Activated CD8-positive, alpha-beta T cell treated with anti-CD3 and anti-CD28 coated beads, Interleukin-2, amount 10 ng/mL, durations not matched to agents 7 days and 5 days (primary cell): Measurements from ENCODE around the gene ANKRD53. TPM values are rescaled to one million over a fixed set of nuclear protein-coding genes. Genes with fewer than 3 reads are reported as not detected.

Source experiments
- ATAC-seq: fragments of 150-1000 bp; cut with Tn5 transposase; one replicate; pipeline ENCODE4 v1.10.0; 2021; ENCODE audit warnings: moderate library complexity
- CTCF ChIA-PET: fragments of 350-600 bp; sonication (Branson Sonifier 250); formaldehyde crosslinking; loops from one replicate; lab custom pipeline; 2021; ENCODE audit warnings: antibody characterized with exemption; lab: Charles Lee
- POLR2A ChIA-PET: fragments of 350-600 bp; sonication (Branson Sonifier 250); formaldehyde crosslinking; loops from one replicate; lab custom pipeline; 2021; ENCODE audit warnings: antibody characterized with exemption; lab: Charles Lee
- DNase-seq: peaks from one replicate; pipeline ENCODE4 v3.0.0-alpha.2; 2020
- H3K27ac Mint-ChIP-seq: one replicate; pipeline ENCODE4 v1.8.0; 2021; ENCODE audit warnings: mild to moderate bottlenecking, mixed read lengths
- H3K27me3 Mint-ChIP-seq: one replicate; pipeline ENCODE4 v1.8.0; 2021; ENCODE audit warnings: low read depth, mixed read lengths
- H3K36me3 Mint-ChIP-seq: one replicate; pipeline ENCODE4 v1.8.0; 2021; ENCODE audit warnings: low read depth, mixed read lengths
- H3K4me1 Mint-ChIP-seq: one replicate; pipeline ENCODE4 v1.8.0; 2021; ENCODE audit warnings: low read depth, mixed read lengths
- H3K4me3 Mint-ChIP-seq: one replicate; pipeline ENCODE4 v1.8.0; 2021; ENCODE audit warnings: mild to moderate bottlenecking, mixed read lengths
- H3K9me3 Mint-ChIP-seq: one replicate; pipeline ENCODE4 v1.8.0; 2022; ENCODE audit warnings: mixed read lengths; ENCODE audit not compliant: insufficient read depth
- total RNA-seq, 2 experiments: library from RNA; stranded (reverse); gene quantifications; one replicate each; pipeline ENCODE4 v1.2.3, GENCODE V29; 2021

Gene ANKRD53
- total RNA-seq, 2 experiments from 2014 or later = not detected

DNA sequence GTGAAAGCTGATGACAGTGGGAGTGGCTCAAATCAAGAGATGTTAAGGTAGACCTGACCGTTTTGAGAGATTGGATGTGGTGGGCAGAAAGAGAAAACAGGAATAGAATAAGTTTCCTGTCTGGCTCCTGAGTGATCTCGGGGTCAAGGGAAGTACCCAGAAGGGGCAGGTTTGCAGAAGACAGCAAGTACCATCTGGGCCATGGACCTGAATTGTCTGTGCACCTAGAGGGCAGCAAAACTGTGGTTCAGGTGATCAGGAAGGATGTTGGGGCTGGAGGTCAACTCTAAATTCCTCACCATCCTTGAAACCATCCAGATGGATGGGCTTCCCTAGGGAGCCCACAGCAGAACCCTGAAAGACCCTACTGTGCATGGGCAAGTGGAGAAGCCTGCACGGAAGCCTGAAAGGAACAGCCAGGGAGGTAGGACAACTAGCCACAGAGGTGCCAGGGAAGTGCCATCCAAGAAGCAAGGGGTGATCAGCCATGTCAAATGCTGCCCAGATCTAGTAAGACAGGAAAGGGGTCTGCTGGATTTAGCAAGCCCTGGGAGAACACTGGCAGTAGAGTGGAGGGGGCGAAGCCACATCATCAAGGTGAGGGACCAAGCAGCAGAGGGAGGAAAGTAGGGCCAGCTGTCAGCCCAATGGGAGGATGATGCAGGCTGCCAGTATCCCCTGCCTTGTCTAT, 8.2 kb downstream of the ANKRD53 start:
- no peak overlapping the region for H3K4me3 Mint-ChIP-seq
- no peaks in the 10 kb centered on the region for H3K9me3 Mint-ChIP-seq
- H3K27ac Mint-ChIP-seq = no peak overlapping the region
- ChIA-PET CTCF (interaction anchor here (2.4 to 5.4 kb wide), 3 partner anchors 14 to 84 kb away, joined by 9 to 60 read pairs (median 33); no protein-coding TSS in a partner anchor), POLR2A (no interaction called here)
- H3K4me1 Mint-ChIP-seq = peaks cover 26% of the 10 kb centered on the region
- no peaks in the 10 kb centered on the region for H3K27me3 Mint-ChIP-seq
- DNase-seq (no peak), ATAC-seq (no peak)
- H3K36me3 Mint-ChIP-seq = peaks cover 47% of the 10 kb centered on the region

DNA sequence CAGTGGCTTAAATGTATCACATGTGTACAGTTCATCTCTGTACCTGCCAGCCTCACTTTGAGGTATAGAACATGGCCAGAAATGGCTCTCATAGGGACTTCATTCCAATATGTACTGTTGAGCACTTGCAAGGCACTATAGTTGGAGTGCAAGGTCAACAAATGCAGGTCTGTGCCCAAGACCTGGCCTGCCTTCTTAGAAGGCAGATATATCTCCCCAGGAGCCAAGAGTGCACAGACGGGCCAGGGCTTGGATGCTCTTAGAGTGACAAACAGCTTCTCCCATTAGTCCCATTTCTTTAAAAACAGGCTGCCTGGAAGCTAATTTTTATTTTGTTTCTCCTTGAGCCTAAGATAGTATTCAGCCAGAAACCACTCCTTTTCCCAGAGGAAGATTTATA, 9.0 kb downstream of the ANKRD53 start:
- Mint-ChIP-seq H3K9me3 (no peaks in the 10 kb centered on the region), H3K27ac (no peak overlapping the region), H3K27me3 (no peaks in the 10 kb centered on the region), H3K36me3 (peaks cover 50% of the 10 kb centered on the region), H3K4me1 (peaks cover 28% of the 10 kb centered on the region), H3K4me3 (no peak overlapping the region)
- ATAC-seq (no peak), DNase-seq (no peak)
- CTCF ChIA-PET = interaction anchor here (5.4 kb wide), 1 partner anchor 22 kb away, joined by 60 read pairs; no protein-coding TSS in a partner anchor
- POLR2A ChIA-PET = no interaction called here

DNA sequence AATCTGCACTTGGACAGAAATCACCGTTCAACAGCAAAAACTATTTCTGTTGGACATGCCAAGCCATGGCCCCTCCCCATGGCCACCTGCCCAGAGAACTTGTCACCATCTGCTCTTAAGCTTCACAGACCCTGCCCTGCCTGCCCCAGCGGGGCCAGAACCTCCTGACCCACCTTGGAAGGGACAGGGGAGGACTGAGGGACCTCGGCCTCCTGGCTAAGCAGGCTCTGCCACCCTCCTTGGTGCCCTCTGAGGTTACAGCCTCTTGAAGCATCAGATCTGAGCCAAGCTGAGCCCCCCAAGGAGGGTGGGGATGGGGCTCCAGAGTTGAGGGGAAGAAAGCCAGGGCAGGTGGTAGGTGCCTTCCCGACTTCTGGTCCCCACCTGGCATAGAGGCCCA, 9.7 kb downstream of the ANKRD53 start:
- Mint-ChIP-seq H3K27me3 (no peaks in the 10 kb centered on the region), H3K9me3 (no peaks in the 10 kb centered on the region), H3K4me1 (peaks cover 33% of the 10 kb centered on the region), H3K4me3 (no peak overlapping the region), H3K36me3 (peaks cover 50% of the 10 kb centered on the region), H3K27ac (no peak overlapping the region)
- ChIA-PET POLR2A (no interaction called here), CTCF (no interaction called here)
- ATAC-seq (no peak), DNase-seq (no peak)

DNA sequence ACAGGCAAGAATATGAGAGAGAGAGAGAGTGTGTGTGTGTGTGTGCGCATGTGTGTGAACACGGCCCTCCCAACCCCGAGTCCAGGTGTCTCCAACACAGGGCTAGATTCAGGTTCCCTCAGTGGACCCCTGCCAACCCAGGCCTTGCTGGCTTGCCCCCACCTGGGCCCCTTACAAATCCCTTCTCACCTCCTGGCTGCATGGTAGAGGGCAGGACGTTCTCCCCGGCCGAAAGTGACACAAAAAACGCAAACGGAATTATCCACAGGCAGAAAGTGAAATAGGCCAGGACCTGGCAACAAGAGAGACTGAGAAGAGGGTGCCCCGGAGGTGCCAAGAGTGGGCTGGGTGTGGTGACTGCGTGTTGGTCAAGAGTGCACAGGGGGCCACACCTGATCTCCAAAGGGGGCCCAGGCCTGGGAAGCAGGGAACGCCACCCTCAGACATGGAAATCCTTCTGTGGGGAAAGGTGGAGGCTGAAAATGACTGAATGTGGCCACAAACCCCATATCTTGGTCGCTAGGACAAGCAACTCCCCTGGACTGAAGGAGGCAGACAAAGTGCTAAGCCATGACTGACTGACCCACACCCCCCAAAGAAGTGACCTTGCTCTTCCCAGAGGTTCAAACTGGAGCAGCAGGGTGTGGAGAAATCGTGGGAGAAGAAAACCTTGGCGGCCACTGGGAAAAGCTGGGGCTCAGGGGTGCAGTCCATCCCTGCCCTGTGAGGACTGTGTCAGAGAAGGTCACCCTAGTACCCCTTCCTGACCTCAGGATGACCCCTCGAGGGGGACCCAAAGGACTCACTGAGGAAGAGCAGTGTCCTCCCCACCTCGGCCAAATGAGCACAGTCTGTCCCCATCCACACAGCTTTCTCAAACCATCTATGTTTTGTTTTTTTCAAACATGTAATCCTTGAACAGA, 10.6 kb downstream of the ANKRD53 start:
- H3K36me3 Mint-ChIP-seq = peaks cover 54% of the 10 kb centered on the region
- peaks cover 41% of the 10 kb centered on the region for H3K4me1 Mint-ChIP-seq

DNA sequence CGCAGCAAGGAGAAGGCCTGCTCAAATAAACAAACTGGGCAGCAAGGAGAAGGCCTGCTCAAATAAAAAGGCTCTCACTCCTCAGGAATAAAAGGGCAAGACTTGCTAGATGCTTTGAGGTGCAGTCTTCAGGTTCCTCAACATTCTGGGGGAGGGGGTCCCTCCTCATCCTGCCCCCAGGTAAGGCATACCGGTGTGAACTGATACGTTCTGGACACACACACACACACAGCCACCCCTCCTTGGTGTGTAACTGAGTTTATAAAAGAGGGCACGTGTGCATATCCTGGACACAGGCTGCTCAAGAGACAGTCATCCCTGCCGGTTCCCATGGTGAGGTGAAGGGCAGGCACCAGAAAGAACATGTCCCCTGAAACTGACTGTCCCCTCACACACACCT, 11.8 kb downstream of the ANKRD53 start:
- H3K27ac Mint-ChIP-seq = no peak overlapping the region
- no peaks in the 10 kb centered on the region for H3K9me3 Mint-ChIP-seq
- H3K36me3 Mint-ChIP-seq = peaks cover 56% of the 10 kb centered on the region
- ChIA-PET POLR2A (no interaction called here), CTCF (interaction anchor here (0.9 to 2.6 kb wide), 2 partner anchors 24 to 26 kb away, joined by 3 to 8 read pairs; no protein-coding TSS in a partner anchor)
- H3K27me3 Mint-ChIP-seq = no peaks in the 10 kb centered on the region
- H3K4me1 Mint-ChIP-seq = peaks cover 34% of the 10 kb centered on the region
- ATAC-seq = no peak
- H3K4me3 Mint-ChIP-seq = no peak overlapping the region
- peak; percentile 13 for DNase-seq

More for the DNA sequence above, 10.6 kb downstream of the ANKRD53 start:
- ChIA-PET POLR2A (no interaction called here), CTCF (interaction anchor here (2.6 kb wide), 1 partner anchor 23 kb away, joined by 8 read pairs; no protein-coding TSS in a partner anchor)
- Mint-ChIP-seq H3K27me3 (no peaks in the 10 kb centered on the region), H3K9me3 (no peaks in the 10 kb centered on the region), H3K27ac (no peak overlapping the region), H3K4me3 (no peak overlapping the region)
- DNase-seq = no peak
- ATAC-seq = no peak

DNA sequence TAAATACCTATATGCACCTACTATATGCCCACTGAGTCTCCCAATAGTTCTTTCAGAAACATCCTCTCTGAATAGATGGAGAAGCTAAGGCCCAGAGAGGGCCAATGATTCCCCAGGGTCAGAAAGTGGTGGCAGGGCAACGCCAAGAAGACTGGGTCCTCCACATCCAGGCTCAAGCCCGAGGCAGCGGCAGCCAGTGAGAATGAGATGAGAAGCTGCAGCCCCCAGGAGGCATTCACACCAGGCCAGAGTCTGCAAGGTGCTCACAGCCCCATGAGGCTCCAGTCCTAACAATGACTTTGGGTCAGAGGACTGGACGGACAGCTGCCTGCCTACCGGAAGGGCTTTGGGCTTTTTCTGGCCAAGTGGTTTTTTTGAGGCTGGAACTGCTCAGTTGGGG, 12.7 kb downstream of the ANKRD53 start:
- H3K27me3 Mint-ChIP-seq = no peaks in the 10 kb centered on the region
- H3K36me3 Mint-ChIP-seq = peaks cover 51% of the 10 kb centered on the region
- CTCF ChIA-PET = interaction anchor here (0.6 to 2.6 kb wide), 3 partner anchors 10 to 753 kb away, joined by 3 to 8 read pairs (median 4); no protein-coding TSS in a partner anchor
- ATAC-seq (no peak), DNase-seq (peak; percentile 18)
- peaks cover 33% of the 10 kb centered on the region for H3K4me1 Mint-ChIP-seq
- no peaks in the 10 kb centered on the region for H3K9me3 Mint-ChIP-seq
- H3K27ac Mint-ChIP-seq = no peak overlapping the region
- POLR2A ChIA-PET = no interaction called here
- no peak overlapping the region for H3K4me3 Mint-ChIP-seq

DNA sequence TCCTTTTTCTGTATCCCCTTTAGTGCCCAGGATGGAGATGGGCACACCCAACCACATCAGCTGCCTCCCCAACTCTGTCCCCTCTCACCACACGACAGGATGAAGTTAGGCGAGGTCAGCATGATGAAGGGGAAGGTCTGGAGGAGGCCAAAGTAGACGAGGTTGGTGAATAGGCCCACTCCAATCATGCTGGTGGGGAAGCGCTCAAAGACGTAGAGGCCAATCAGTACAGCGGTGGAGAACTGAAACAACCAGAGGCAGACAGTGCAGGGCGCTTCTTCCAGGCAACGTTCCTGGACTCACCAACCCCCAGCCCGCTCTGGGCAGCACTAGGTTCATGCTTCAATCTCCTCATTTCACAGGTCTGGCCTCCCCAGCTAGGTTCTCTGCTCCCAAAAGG, 13.3 kb downstream of the ANKRD53 start:
- peak overlapping the region; percentile 53 for H3K27ac Mint-ChIP-seq

DNA sequence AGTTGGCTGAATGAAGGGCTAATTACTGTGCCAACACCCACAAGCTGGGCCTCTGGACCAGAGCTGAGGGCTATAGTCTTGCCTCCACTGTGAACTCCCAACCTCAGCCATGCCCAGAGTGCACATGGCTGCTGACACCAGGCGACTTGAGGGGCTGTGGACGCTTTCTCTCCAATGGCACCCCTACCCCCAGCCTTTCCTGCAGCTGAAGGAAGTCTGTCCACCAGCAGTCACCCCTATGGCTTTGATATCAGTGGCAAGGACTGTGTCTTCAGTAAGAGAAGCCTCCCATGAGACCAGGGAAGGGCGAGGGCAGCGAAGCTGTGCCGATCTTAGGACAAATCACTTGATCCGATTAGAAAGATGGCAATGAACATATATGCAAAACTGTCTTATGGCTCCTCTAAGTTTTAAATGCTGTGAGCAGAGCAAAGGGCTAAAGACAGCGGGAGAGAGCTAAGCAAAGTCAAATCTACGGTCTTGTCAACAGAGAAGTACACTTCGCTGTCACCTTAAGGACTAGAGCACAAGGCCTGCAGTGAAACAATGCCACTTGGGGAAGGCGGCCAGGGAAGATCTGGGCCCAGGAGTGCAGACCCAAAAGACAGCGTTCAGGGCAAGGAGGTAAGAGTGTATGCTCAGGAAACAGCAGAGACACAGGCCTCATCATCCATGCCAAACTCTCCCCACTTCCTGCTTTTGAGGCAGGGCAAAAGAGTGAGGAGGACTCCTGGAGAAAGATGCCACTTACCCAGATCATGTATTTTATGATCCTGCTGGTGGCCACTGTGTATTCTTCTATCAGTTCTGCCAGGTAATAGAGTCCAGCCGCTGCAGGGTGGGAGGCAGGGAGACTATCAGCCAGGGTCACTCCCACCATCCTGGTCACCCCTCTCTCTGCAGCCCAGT, 14.8 kb downstream of the ANKRD53 start:
- peaks cover 31% of the 10 kb centered on the region for H3K4me1 Mint-ChIP-seq
- H3K27me3 Mint-ChIP-seq = no peaks in the 10 kb centered on the region
- H3K27ac Mint-ChIP-seq = peak overlapping the region; percentile 93
- peak overlapping the region; percentile 90 for H3K4me3 Mint-ChIP-seq
- H3K9me3 Mint-ChIP-seq = no peaks in the 10 kb centered on the region
- POLR2A ChIA-PET = interaction anchor here (0.9 kb wide), 1 partner anchor 75 kb away, joined by 3 read pairs; the partner anchor contains the start of gene NAGK
- peaks cover 31% of the 10 kb centered on the region for H3K36me3 Mint-ChIP-seq
- no peak for ATAC-seq
- DNase-seq = peak; percentile 25
- CTCF ChIA-PET = interaction anchor here (1.4 to 2.9 kb wide), 4 partner anchors 8 to 29 kb away, joined by 4 to 19 read pairs (median 6); no protein-coding TSS in a partner anchor

More for the DNA sequence above, 13.3 kb downstream of the ANKRD53 start:
- no peak for DNase-seq
- Mint-ChIP-seq H3K4me3 (no peak overlapping the region), H3K36me3 (peaks cover 45% of the 10 kb centered on the region), H3K9me3 (no peaks in the 10 kb centered on the region), H3K4me1 (peaks cover 29% of the 10 kb centered on the region), H3K27me3 (no peaks in the 10 kb centered on the region)
- ATAC-seq = no peak
- CTCF ChIA-PET = interaction anchor here (0.6 to 1.6 kb wide), 3 partner anchors 9 to 753 kb away, joined by 3 to 4 read pairs (median 4); no protein-coding TSS in a partner anchor
- POLR2A ChIA-PET = interaction anchor here (0.6 kb wide), 2 partner anchors 14 to 1059 kb away, joined by 3 to 5 read pairs; no protein-coding TSS in a partner anchor

DNA sequence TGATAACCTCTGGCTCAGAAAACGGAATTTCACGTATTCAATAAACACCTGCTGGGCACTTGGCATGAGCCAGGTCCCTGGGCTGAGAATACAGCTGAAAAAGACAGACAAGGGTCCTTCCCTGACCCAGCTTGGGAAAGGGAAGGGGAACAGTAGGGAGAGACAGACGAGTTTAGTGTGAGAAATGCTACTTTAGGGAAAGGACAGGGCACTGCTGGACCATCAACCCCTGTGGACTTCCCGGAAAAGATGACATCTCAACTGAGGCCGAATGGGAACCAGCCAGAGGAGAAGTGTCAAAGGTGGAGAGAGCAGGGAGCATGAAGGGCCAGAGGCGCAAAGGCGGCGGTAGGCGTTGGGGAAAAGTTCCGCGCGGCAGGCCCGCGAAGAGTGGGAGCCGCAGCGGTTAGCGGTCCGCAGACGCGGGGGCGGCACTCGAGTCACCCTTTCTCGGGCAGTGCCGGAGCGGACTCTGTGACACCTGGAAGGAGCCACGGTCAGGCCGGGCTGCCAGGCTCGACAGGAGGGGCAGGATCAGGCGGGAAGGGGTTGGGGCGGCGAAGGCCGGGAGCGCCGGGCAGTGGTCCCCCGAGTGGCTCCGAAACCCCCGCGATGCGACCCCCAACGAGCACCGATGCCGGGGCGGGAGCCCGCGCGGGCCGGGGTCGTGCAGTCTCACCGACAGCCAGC, 15.7 kb downstream of the ANKRD53 start:
- CTCF ChIA-PET = interaction anchor here (1.2 to 2.9 kb wide), 2 partner anchors 10 to 30 kb away, joined by 4 to 19 read pairs; no protein-coding TSS in a partner anchor
- Mint-ChIP-seq H3K27me3 (no peaks in the 10 kb centered on the region), H3K27ac (peak overlapping the region; percentile 93), H3K36me3 (peaks cover 23% of the 10 kb centered on the region), H3K4me3 (peak overlapping the region; percentile 90), H3K4me1 (peaks cover 40% of the 10 kb centered on the region), H3K9me3 (no peaks in the 10 kb centered on the region)
- POLR2A ChIA-PET = no interaction called here
- ATAC-seq = peak; percentile 32
- DNase-seq = peak; percentile 34

DNA sequence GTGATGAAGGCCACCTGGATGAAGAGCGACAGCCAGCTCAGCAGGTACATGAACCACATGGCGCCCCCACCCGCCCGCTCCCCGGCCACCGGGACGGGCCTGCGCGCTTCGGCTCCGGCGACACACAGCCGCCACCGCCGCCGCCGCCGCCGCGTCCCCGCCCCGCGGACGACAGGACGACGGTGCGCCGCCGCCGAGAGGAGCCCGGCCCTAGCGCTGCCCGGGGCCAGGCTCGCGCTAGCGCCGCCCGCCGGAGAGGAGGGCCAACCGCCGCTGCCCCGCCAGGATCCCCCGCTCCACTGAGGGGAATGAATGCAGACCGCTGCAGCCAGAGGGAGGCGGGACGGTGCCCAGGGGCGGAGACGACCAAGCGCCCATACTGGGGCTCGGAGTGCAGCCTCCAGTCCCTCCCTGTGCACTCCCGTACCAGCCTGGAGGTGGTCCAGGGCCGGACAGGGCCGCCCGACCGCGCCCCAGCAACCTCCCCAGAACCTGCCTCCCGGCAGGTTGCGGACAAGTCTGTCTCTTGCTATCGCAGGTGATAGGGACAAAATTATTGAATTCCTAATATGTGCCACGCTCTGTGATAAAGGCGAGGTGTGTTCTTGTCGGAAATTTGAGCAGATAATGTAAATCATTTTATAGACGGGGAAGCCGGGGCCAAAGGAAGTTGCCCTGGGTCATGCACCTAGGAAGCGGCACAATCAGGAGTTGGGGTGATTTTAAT, 16.4 kb downstream of the ANKRD53 start, which contains the start of gene TEX261:
TSS of gene TEX261 (minus strand) at position 175 of the 727 bp plus-strand sequence. CDS start at position 59, 116 bp downstream.
- peak; percentile 91 for DNase-seq
- peak within 1 kb of the TSS; percentile 90 for H3K4me3 Mint-ChIP-seq
- peaks cover 19% of the 10 kb centered on the region for H3K36me3 Mint-ChIP-seq
- peak within 1 kb of the TSS; percentile 93 for H3K27ac Mint-ChIP-seq
- ChIA-PET CTCF (interaction anchor here (1.2 to 2.9 kb wide), 2 partner anchors 11 to 30 kb away, joined by 4 to 19 read pairs; no protein-coding TSS in a partner anchor), POLR2A (no interaction called here)
- peak; percentile 97 for ATAC-seq
- H3K27me3 Mint-ChIP-seq = no peaks in the 10 kb centered on the region
- H3K4me1 Mint-ChIP-seq = peaks cover 47% of the 10 kb centered on the region
- no peaks in the 10 kb centered on the region for H3K9me3 Mint-ChIP-seq
